Glomerular visceral epithelial cell (primary cell): Measurements from ENCODE around the gene TNNI3K.

ENCODE experiments used
- DNase-seq: peaks from one replicate; pipeline ENCODE4 v3.0.0-alpha.2; 2016; ENCODE audit errors: extremely low spot score

The TNNI3K gene

DNA sequence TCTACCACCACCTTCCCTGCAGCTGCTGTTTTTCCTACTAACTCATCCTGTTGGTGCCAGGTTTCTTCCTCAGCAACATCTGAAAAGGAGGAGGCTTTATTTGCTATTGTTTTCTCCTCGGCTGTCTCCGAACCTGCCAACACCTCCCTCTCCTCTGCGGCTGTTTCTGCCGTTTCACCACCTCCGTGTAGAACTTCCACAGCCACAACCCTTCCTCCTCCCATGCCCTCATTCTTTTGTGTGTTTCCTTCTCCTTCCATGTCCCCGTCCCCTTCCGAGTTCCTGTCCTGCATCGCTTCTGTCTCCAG is 336.3 kb downstream of the TNNI3K start:
- DNase-seq: no peak

DNA sequence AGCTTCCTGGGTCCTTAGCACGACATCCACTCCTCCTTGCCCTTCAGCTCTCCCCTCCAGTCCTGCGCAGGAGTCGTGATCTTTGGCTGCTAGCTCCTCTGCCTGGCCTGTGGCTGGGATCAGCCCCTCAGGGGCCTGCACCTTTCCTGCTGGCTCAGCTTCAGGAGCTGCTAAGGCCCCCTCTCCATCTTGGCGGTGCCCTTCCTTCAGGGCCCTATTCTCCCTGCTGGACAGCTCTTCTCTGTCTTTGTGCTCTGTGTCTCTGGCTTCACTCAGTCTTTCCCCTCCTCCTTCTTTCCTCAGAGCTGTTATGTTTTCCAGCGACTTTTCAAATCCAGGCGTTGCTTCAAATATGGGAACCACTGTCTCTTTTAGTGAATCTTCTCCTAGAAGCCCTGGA is 336.7 kb downstream of the TNNI3K start:
- no peak for DNase-seq

GRCh38 chr1:74578101-74578500 is 342.9 kb downstream of the TNNI3K start:
- DNase-seq: no peak

DNA sequence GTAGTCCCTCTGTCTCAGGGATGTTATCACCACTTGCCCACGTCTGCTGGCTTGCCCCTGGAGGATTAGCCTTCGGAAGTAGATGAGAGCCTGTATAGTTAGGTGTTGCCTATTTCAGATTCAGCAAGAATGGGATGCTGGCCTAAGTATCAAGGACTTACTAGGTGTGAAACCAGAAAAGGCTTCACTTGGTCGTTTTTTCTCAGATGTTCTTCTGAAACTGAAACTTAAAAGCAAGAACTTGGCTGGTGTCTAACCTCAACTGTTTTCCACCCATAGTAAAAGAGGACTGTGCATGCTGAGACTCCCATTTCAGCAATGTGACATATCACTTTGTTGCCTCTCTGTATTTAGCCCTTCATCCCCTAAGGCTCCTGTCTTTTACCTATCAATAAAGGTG is 344.2 kb downstream of the TNNI3K start:
- no peak for DNase-seq

DNA sequence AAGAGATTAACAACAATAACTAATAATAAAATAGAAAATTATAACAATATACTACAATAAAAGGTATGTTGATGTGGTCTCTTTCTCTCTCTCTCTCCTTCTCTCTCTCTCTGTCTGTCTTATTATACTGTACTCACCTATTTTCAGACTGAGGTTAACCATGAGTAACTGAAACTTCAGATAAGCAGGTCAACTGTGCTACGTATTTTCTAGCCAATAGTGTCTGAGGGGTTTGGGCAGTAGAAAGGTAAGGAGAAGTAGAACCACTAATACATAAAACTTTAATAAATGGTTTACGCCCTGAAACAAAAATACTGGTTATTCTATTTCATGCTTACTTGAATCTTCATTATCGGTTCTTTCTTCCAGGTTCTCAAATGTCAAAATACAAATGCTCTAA is 348.2 kb downstream of the TNNI3K start:
- no peak for DNase-seq

- no peak for DNase-seq
These were observed 349.0 kb downstream of the TNNI3K start for GRCh38 chr1:74584185-74584584.

DNA sequence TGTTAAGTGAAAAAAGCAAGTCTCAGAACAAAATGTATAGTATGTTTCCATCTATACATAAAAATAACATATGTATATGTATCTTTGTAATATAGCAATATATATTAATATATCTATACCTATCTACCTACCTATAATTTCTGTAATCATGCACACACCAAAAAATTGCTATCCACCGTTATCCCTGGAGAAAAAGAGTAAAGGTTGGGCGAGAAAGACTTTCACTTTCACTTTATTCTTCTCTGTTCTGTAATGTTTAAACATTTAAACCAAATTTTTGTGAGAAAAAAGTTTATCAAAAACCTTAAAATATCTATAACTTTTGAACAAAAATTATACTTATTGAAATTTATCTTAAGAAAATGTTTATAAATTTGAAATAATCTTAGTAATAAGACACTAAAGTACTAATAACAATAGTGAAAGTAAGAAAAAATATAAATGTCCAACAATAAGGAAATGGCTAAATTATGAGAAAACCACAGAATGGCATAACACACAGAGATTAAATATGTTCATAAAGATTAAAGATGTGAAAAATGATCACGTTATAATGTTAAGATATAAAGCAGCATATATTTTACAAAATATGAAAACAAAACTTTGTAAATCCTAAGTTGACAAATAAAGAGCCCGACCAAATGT is 351.2 kb downstream of the TNNI3K start:
- no peak for DNase-seq

- no peak for DNase-seq
These were observed 352.7 kb downstream of the TNNI3K start for GRCh38 chr1:74587888-74588287.

DNA sequence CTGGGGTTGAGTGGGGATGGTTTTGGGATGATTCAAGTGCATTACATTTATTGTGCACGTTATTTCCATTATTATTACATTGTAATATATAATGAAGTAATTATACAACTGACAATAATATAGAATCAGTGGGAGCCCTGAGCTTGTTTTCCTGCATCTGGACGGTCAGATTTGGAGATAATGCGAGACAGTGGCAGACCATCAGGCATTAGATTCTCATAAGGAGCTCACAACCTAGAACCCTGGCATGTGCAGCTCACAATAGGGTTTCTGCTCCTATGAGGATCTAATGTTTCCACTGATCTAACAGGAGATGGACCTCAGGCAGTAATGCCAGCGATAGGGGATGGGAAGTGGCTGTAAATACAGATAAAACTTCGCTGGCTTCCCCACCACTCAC is 355.1 kb downstream of the TNNI3K start:
- no peak for DNase-seq

DNA sequence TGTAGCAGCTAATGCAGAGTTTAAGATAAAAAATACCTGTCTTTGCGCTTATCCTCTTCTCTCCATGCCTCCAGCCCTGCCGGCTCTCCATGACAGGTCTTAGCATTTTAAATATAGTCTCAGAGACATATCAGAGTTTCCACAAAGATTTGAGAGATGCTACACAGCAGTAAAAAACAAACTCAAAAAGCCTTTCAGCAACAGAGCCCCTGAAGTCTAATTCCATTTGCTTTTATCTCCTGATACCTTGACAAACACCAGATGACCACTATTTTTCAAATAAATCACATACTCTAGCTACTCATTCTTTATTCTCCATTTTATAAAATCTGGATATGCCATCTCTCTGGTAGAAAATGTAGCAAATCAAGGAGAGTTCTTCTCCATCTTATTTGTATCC is 356.8 kb downstream of the TNNI3K start:
- DNase-seq: no peak

DNA sequence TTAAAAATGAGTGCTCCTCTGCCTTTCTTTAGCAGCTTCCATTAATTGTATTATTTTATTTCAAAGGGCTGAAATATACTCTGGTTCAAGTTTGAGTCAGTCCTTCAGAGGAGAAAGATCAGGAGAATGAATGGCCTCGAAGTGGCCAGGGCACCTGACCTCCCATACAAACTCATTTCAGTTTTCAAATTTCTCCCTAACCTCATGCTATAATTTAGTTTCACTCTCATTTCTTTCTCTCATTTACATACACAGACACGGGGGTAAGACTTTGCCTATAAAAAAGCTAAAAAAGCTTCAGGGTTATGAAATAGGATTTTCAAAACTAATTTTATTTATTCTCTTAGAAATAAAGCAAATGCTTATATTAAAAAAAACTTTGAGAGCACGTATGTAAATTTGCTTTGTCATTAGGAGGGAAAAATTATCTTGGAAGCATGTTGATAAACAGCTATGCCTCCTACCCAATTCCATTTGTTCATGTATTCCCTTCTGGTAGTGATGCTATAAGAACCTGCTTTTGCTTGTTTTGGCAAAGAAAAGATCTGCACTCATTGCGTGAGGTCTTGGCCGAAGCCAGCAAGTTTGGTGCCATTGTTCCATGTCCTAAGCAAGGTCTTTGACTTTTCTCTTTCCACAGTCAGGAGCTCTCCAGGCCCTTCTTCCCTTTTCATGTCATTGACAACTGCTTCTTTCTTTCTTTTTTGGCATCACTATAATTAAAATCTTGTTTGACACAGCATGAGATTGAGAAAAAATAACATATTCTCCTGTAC is 357.6 kb downstream of the TNNI3K start:
- DNase-seq: no peak
